Measurements from ENCODE around the gene ST8SIA5. TPM values are rescaled to one million over a fixed set of nuclear protein-coding genes. Genes with fewer than 3 reads are reported as not detected.

Gene ST8SIA5
- total RNA-seq, 1 donor from 2014 or later, result 0.79 TPM

- no peak overlapping the region for H3K4me3 Mint-ChIP-seq
- no peak overlapping the region for H3K27ac Mint-ChIP-seq (ENCODE audit: unreplicated experiment)
- no peaks in the 10 kb centered on the region for H3K36me3 Mint-ChIP-seq (ENCODE audit: low read depth)
- DNase-seq (ENCODE audit: low read depth, low spot score), result no peak
- peaks cover 6% of the 10 kb centered on the region for H3K27me3 Mint-ChIP-seq (ENCODE audit: low read depth)
- H3K4me1 Mint-ChIP-seq, result no peaks in the 10 kb centered on the region
- H3K9me3 Mint-ChIP-seq, result peaks cover 7% of the 10 kb centered on the region
- TF ChIP-seq, protein P1, sequence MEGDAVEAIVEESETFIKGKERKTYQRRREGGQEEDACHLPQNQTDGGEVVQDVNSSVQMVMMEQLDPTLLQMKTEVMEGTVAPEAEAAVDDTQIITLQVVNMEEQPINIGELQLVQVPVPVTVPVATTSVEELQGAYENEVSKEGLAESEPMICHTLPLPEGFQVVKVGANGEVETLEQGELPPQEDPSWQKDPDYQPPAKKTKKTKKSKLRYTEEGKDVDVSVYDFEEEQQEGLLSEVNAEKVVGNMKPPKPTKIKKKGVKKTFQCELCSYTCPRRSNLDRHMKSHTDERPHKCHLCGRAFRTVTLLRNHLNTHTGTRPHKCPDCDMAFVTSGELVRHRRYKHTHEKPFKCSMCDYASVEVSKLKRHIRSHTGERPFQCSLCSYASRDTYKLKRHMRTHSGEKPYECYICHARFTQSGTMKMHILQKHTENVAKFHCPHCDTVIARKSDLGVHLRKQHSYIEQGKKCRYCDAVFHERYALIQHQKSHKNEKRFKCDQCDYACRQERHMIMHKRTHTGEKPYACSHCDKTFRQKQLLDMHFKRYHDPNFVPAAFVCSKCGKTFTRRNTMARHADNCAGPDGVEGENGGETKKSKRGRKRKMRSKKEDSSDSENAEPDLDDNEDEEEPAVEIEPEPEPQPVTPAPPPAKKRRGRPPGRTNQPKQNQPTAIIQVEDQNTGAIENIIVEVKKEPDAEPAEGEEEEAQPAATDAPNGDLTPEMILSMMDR (conservative IDR thresholded peaks at IDR 0.05), result no peak
These were observed 62.9 kb downstream of the ST8SIA5 start for GRCh38 chr18:46693996-46694395.

GRCh38 chr18:46688853-46689525 lies 67.9 kb downstream of the ST8SIA5 start:
- no peaks in the 10 kb centered on the region for H3K36me3 Mint-ChIP-seq (ENCODE audit: low read depth)
- TF ChIP-seq, protein P1 (conservative IDR thresholded peaks at IDR 0.05), result no peak
- H3K4me3 Mint-ChIP-seq, result no peak overlapping the region
- H3K27ac Mint-ChIP-seq (ENCODE audit: unreplicated experiment), result no peak overlapping the region
- H3K4me1 Mint-ChIP-seq, result no peaks in the 10 kb centered on the region
- no peaks in the 10 kb centered on the region for H3K27me3 Mint-ChIP-seq (ENCODE audit: low read depth)
- no peaks in the 10 kb centered on the region for H3K9me3 Mint-ChIP-seq
- DNase-seq (ENCODE audit: low read depth, low spot score), result no peak

GRCh38 chr18:46686186-46686585 lies 70.7 kb downstream of the ST8SIA5 start:
- H3K36me3 Mint-ChIP-seq (ENCODE audit: low read depth), result no peaks in the 10 kb centered on the region
- no peaks in the 10 kb centered on the region for H3K4me1 Mint-ChIP-seq
- no peak overlapping the region for H3K4me3 Mint-ChIP-seq
- no peak overlapping the region for H3K27ac Mint-ChIP-seq (ENCODE audit: unreplicated experiment)
- DNase-seq (ENCODE audit: low read depth, low spot score), result no peak
- TF ChIP-seq, protein P1 (conservative IDR thresholded peaks at IDR 0.05), result no peak
- no peaks in the 10 kb centered on the region for H3K9me3 Mint-ChIP-seq
- H3K27me3 Mint-ChIP-seq (ENCODE audit: low read depth), result no peaks in the 10 kb centered on the region

- Mint-ChIP-seq H3K4me3 (no peak overlapping the region), H3K9me3 (no peaks in the 10 kb centered on the region), H3K4me1 (no peaks in the 10 kb centered on the region), H3K36me3 (ENCODE audit: low read depth) (no peaks in the 10 kb centered on the region), H3K27ac (ENCODE audit: unreplicated experiment) (no peak overlapping the region), H3K27me3 (ENCODE audit: low read depth) (peaks cover 4% of the 10 kb centered on the region)
- DNase-seq (ENCODE audit: low read depth, low spot score), result no peak
- TF ChIP-seq, protein P1 (conservative IDR thresholded peaks at IDR 0.05), result no peak
These were observed 73.6 kb downstream of the ST8SIA5 start for GRCh38 chr18:46683252-46683651.

DNA sequence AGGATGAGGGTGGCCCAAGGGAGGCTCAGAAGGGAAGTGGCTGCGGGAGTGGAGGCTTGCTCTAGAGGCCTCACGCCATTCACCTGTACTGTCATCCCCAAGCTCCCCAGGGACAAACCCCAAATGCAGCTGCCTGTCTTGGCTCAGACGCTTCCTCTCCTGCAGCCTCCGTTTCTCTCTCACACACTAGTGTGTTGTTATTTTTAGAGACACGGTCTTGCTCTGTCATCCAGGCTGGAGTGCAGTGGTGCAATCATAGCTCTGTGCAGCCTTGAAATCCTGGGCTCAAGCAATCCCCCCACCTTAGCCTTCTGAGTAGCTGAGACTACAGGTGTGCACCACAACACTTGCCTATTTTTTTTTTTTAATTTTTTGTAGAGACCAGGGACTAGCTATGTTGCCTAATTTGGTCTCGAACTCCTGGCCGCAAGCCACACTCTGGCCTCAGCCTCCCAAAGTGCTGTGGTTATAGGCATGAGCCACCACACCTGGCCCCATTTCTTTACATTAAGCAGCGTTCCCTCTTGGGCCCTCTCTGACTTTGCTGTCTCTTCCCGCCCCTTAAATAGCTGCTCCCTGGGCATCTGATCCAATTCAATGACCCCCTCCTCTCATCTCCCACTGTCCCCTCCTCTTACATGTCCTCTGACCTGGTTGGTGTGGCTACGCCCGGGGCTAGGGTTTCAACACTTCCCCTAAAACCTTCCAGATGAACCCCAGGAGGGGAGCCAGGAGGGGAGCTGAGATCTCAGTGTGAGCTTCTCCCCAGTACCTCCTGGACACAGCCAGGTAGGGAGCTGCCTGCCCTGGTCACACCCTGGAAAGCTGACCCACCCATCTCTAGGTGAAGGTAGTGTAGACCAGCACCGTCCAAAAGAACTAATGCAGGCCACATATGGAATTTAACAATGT lies 75.8 kb downstream of the ST8SIA5 start:
- no peak for DNase-seq (ENCODE audit: low read depth, low spot score)
- TF ChIP-seq, protein P1 (conservative IDR thresholded peaks at IDR 0.05), result no peak
- H3K27ac Mint-ChIP-seq (ENCODE audit: unreplicated experiment), result no peak overlapping the region
- peaks cover 14% of the 10 kb centered on the region for H3K27me3 Mint-ChIP-seq (ENCODE audit: low read depth)
- H3K4me1 Mint-ChIP-seq, result peaks cover 8% of the 10 kb centered on the region
- H3K36me3 Mint-ChIP-seq (ENCODE audit: low read depth), result no peaks in the 10 kb centered on the region
- H3K9me3 Mint-ChIP-seq, result no peaks in the 10 kb centered on the region
- no peak overlapping the region for H3K4me3 Mint-ChIP-seq

Data from neural crest cell (in vitro differentiated cells).